Kidney epithelial cell (primary cell): ENCODE results near the gene TSPAN16. TPM values are rescaled to one million over a fixed set of nuclear protein-coding genes. Genes with fewer than 3 reads are reported as not detected.

Source experiments
- DNase-seq: peaks from one replicate; pipeline ENCODE4 v3.0.0-alpha.2; 2010; ENCODE audit warnings: low read depth
- H3K27me3 ChIP-seq: 2 replicates; pipeline ENCODE4 v1.6.0; 2011; ENCODE audit warnings: low read length; ENCODE audit not compliant: control insufficient read depth, insufficient read depth
- H3K36me3 ChIP-seq: 2 replicates; pipeline ENCODE4 v1.5.1; 2011; ENCODE audit warnings: low read length; ENCODE audit not compliant: control insufficient read depth, insufficient read depth
- H3K4me3 ChIP-seq: 2 replicates; pipeline ENCODE4 v1.5.1; 2011; ENCODE audit warnings: low read depth, mild to moderate bottlenecking, control low read depth, low read length
- total RNA-seq: library from RNA; depleted of rRNA; stranded (reverse); fragments of >200 nt; gene quantifications from 2 replicates; pipeline ENCODE4 v1.2.3, GENCODE V29; 2015
- TF ChIP-seq, protein P1 (sequence below): IDR thresholded peaks from 2 replicates; pipeline ENCODE4 v1.5.1; 2011; ENCODE audit warnings: mild to moderate bottlenecking, moderate library complexity, low read length, control low read depth, inconsistent platforms; ENCODE audit not compliant: insufficient read depth, poor library complexity, severe bottlenecking

The TSPAN16 gene
- total RNA-seq, 1 donor from 2014 or later, result not detected

DNA sequence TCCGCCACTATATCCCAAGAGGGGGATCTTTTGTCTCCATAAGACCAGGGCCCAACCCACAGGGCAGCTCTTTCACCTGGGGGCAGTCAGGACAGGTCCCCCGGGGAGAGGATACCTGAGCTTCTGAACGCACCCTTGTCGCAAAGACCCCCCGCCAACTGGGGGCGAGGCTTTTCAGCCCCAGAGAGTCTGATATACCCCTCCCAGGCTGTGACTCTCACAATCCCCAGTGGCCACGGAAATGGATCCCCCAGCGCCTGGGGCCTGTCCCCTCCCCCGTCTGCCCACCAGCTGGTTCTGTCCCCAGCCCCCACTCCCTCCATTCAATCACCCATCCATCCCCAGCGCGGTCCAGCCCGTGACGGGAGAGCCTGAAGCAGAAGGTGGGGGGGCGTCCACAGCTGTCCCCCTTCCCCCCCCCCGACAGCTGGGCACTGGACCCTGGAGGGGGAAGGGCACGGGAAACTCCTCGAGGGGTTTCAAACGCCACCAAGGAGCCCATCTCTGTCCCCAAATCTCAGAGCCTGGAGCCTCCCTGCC is 34.5 kb upstream of the TSPAN16 start:
- no peak for DNase-seq
- H3K36me3 ChIP-seq, result no peaks in the 10 kb centered on the region
- peak overlapping the region; percentile 58 for H3K4me3 ChIP-seq
- TF ChIP-seq, protein P1, sequence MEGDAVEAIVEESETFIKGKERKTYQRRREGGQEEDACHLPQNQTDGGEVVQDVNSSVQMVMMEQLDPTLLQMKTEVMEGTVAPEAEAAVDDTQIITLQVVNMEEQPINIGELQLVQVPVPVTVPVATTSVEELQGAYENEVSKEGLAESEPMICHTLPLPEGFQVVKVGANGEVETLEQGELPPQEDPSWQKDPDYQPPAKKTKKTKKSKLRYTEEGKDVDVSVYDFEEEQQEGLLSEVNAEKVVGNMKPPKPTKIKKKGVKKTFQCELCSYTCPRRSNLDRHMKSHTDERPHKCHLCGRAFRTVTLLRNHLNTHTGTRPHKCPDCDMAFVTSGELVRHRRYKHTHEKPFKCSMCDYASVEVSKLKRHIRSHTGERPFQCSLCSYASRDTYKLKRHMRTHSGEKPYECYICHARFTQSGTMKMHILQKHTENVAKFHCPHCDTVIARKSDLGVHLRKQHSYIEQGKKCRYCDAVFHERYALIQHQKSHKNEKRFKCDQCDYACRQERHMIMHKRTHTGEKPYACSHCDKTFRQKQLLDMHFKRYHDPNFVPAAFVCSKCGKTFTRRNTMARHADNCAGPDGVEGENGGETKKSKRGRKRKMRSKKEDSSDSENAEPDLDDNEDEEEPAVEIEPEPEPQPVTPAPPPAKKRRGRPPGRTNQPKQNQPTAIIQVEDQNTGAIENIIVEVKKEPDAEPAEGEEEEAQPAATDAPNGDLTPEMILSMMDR, result no peak
- H3K27me3 ChIP-seq, result no peaks in the 10 kb centered on the region

DNA sequence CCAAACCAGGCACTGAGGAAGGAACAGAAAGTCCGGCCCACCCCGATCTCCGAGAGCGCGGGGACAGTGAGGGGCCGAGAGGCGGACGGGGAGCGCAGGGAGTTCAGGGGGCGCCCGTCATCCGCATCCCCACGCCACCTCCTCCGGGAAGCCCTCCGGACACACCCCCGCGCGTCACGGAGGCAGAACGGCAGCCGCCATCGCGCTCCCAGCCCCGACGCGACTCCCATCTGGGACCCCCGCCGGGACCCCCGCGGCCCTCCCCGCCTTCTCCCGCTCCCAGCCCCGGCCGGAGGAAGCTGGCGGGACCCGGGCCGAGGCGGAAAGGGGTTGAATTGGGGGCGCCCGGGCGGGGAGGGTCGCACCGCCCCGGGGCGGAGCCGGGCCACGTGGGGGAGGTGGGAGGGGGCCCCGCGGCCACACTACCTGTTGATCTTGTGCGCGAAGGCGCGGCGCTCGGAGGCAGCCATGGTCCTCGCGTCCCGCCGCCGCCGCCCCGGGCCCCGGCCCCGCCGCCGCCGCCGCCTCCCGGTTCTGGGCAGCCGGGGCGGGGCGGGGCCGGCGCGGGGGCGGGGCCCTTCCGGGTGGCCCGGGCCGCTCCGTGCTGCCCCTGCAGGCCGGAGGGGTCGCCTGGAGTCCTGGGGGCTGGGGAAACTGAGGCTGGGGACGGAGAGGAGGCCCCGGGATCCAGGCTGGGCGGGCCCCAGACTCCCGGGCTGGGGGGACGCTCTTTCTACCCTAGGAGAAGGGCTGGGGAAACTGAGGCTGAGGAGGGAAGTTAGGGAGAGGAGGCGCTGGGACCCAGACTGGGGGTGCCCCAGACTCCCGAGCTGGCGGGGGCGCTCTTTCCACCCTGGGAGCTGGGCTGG is 33.8 kb upstream of the TSPAN16 start, which contains the start of gene DOCK6:
TSS of gene DOCK6 (minus strand) at position 554 of the 869 bp plus-strand sequence. CDS start at position 470, 84 bp downstream.
- DNase-seq, result no peak
- Histone ChIP-seq H3K36me3 (no peaks in the 10 kb centered on the region), H3K4me3 (peak within 1 kb of the TSS; percentile 58), H3K27me3 (no peaks in the 10 kb centered on the region)
- TF ChIP-seq, protein P1, result peak; percentile 52

DNA sequence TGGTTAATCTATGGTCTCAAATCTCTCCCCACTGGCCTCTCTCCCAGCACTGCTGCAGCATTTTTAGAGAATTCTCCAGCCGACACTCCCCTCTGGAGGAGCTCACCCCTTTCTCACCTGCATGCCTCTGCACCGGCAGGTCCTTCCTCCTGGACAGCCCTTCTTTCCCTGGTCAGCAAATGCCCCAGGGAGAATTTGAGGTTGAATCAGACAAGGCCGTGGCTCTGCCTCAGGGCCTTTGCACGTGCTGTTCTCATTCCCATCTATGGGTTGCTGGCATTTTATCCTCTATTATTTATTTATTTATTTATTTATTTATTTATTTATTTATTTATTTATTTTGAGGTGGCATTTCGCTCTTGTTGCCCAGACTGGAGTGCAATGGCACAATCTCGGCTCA is 32.2 kb upstream of the TSPAN16 start:
- Histone ChIP-seq H3K4me3 (no peak overlapping the region), H3K36me3 (no peaks in the 10 kb centered on the region), H3K27me3 (no peaks in the 10 kb centered on the region)
- no peak for DNase-seq
- TF ChIP-seq, protein P1, result no peak

DNA sequence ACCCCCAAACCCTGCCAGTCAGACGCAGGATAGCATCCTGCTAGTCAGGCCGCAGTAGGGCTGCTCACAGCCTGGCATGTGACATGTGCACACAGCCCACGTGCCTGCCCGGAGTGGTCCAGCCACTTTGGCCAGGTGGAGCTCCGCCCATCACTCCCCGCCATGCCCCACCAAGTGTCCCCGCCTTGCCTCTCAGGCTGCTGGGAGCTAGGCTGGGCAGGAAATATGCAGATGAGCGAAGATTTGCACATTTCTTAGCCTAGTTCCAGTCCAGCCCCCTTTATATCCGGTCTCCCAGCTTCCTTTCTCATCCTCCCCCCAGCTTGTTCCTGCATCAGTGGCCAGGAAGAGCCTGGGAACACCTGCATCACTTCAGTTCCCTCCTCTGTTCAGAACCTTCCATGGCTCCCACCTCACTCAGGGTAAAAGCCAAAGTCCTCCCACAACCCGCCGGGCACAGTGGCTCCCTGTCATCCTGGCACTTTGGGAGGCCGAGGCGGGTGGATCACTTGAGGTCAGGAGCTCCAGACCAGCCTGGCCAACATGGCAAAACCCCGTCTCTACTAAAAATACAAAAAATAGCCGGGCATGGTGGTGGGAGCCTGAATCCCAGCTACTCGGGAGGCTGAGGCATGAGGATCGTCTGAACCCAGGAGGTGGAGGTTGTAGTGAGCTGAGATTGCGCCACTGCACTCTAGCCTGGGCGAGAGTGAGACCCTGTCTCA is 31.3 kb upstream of the TSPAN16 start:
- TF ChIP-seq, protein P1, result no peak
- no peak for DNase-seq

DNA sequence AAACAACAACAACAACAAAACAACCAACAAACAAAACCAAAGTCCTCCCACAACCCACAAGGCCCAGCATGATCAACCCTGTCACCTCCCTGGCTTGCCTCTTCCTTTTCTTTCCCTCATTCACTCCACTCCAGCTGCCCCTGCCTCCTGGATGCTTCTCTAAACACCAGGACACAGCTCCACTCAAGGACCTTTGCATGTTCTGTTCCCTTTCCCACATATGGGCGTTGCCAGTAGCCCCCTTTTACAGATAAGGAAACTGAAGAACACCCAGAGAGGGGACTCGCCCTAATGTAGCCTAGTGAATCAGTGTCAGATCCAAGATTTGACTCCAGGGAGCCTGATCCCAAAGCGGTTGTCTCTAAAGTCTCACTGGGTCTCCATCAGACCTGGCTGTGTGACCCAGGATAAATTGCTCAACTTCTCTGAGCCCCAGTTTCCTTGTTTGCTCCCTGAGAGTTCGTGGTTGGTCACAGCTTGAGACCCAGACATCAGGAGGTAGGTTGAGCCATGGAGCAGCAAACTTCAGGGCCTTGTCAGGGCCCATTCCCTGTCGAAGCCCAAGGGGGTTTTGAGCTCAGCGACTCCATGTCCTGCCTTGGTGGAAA is 30.7 kb upstream of the TSPAN16 start:
- H3K36me3 ChIP-seq, result no peaks in the 10 kb centered on the region
- no peak for DNase-seq
- TF ChIP-seq, protein P1, result no peak
- H3K4me3 ChIP-seq, result no peak overlapping the region
- H3K27me3 ChIP-seq, result no peaks in the 10 kb centered on the region

More for the DNA sequence above, 31.3 kb upstream of the TSPAN16 start:
- H3K27me3 ChIP-seq, result no peaks in the 10 kb centered on the region
- H3K36me3 ChIP-seq, result no peaks in the 10 kb centered on the region
- H3K4me3 ChIP-seq, result no peak overlapping the region
